Brain microvascular endothelial cell (primary cell): ENCODE measurements around the gene PGLYRP2.
A peak's percentile ranks its signal among the peaks of the same experiment; 100 is the strongest.

ENCODE experiments used
- DNase-seq: peaks from one replicate; pipeline ENCODE4 v3.0.0-alpha.2; 2020
- H3K27ac ChIP-seq: fragments of 250-450 bp; sonication (Bioruptor Pico); 2 replicates; pipeline ENCODE4 v1.5.1; 2020; ENCODE audit warnings: mild to moderate bottlenecking, moderate library complexity
- H3K27me3 ChIP-seq: fragments of 250-450 bp; sonication (Bioruptor Pico); replicated peaks from 2 replicates; pipeline ENCODE4 v1.5.1; 2020; ENCODE audit warnings: mild to moderate bottlenecking
- H3K36me3 ChIP-seq: fragments of 250-450 bp; sonication (Bioruptor Pico); replicated peaks from 2 replicates; pipeline ENCODE4 v1.5.1; 2020; ENCODE audit warnings: mild to moderate bottlenecking
- H3K4me3 ChIP-seq: 2 replicates; pipeline ENCODE4 v1.5.1; 2011; ENCODE audit warnings: low read depth, mild to moderate bottlenecking, control low read depth, low read length, moderate library complexity
- CTCF ChIP-seq: IDR thresholded peaks from 2 replicates; pipeline ENCODE4 v1.5.1; 2011; ENCODE audit warnings: low read depth, mild to moderate bottlenecking, moderate library complexity, low read length, control low read depth, inconsistent platforms; ENCODE audit errors: missing control alignments
- in situ Hi-C: cut with HindIII; loops from 2 replicates; pipeline ENCODE4 v1.10.0; 2017; ENCODE audit warnings: low sequenced_read_pairs, low pct_ligation_motif_present

The PGLYRP2 gene

DNA sequence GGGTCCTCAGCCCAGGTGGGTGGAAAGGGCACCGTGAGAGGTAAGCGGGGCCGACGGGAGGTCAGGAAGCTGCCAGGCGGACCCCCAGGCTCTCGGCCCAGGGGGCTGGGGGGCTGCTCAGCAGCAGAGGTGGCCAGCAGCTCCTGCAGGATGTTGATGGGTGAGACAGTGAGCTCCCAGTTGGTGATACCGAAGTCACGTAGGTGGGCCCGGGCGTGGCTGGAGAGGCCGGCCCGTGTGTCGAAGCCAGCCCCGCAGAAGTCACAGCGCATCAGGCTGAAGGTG is 42.5 kb downstream of the PGLYRP2 start:
- Histone ChIP-seq H3K36me3 (no peaks in the 10 kb centered on the region), H3K27me3 (no peaks in the 10 kb centered on the region), H3K27ac (no peak overlapping the region), H3K4me3 (no peak overlapping the region)
- no peak for TF ChIP-seq CTCF
- in situ Hi-C loops = no loop called here
- DNase-seq = no peak

DNA sequence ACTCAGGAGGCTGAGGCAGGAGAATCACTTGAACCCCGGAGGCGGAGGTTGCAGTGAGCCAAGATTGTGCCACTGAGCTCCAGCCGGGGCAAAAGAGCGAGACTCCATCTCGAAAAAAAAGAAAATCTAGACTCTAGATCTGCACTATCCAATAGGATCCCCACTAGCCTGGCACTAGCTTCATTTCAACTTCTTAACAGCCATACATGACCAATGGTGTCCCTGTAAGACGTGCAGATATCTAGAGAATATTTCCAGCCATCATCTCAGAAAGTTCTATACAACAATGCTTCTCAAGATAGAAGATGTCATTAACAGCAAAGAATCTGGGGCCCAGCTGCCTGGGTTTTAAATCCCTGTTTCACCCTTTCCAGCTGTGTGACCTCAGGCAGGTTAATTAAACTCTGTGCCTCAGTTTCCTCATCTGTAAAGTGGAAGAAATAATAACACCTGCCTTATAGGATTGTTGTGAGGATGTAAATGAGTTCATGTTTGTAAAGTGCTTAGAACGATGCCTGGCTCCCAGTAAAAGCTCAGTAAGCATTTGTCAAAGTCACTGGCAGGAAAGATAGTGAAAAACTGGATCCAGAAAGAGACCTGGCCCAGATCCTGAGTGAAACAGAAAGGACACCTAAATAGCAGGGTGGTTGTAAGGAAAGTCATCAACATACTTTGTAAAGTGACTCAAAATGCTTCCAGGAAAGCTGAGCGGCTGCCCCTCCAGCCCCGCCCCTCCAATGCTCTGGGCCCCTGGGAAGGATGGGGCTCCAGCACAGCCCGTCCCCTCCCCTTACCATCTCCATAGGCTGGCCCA is 43.1 kb downstream of the PGLYRP2 start:
- Histone ChIP-seq H3K36me3 (no peaks in the 10 kb centered on the region), H3K27ac (no peak overlapping the region), H3K4me3 (no peak overlapping the region), H3K27me3 (no peaks in the 10 kb centered on the region)
- in situ Hi-C loops = no loop called here
- TF ChIP-seq CTCF = no peak
- no peak for DNase-seq

GRCh38 chr19:15433519-15434069 is 45.7 kb downstream of the PGLYRP2 start:
- no peak for DNase-seq
- Histone ChIP-seq H3K36me3 (no peaks in the 10 kb centered on the region), H3K27me3 (no peaks in the 10 kb centered on the region), H3K4me3 (peak overlapping the region; percentile 82), H3K27ac (no peak overlapping the region)
- no peak for TF ChIP-seq CTCF
- in situ Hi-C loops = no loop called here

DNA sequence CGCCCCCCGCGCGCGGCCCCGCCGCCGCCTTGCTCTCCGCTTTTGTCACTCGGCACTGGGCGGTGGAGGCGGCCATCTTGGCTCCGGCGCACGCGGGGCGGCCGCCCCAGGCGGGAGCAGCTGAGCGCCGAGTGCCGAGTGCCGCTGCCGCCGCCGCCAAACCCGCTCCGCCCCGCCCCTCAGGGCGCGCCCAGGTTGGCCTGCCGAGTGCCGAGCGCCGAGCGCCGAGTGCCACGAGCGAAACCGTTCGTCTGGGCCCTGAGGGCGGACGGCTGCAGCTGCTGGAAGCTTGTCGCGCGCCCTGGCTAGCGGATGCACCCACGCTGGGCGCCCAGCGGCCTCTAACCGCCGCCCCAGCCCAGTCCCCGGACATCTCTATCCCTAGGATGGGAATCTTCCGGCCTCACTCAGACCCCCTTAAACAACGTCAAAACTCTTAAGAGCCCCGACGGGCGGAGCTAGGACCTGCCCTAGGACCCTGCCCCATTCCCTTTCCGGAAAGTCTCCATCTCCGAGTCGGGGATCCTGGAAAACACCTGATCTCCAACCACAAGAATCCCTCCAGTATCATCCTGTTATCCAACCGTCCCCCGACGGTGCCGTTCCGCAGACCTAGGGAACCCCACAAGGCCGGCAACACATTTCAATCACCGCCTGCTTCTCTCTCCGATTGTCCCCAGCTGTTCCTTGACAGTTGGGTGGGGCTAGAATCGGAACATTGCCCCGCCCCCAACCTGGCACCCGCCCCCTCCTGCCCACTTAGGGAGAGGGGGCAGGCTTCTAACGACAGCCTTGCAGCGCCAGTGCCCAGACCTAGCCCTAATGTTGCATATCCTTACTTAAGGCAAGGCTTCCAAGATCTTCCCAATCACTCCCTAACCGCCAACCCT is 46.4 kb downstream of the PGLYRP2 start:
- peak overlapping the region; percentile 82 for H3K4me3 ChIP-seq
- in situ Hi-C loops = no loop called here
- peak overlapping the region; percentile 52 for H3K27ac ChIP-seq
- peaks cover under 1% of the 10 kb centered on the region for H3K36me3 ChIP-seq
- DNase-seq = peak; percentile 86
- H3K27me3 ChIP-seq = no peaks in the 10 kb centered on the region
- no peak for TF ChIP-seq CTCF

GRCh38 chr19:15432018-15432494 is 47.2 kb downstream of the PGLYRP2 start:
- TF ChIP-seq CTCF = no peak
- no peaks in the 10 kb centered on the region for H3K27me3 ChIP-seq
- peak overlapping the region; percentile 53 for H3K27ac ChIP-seq
- no peak for DNase-seq
- peaks cover 7% of the 10 kb centered on the region for H3K36me3 ChIP-seq
- H3K4me3 ChIP-seq = peak overlapping the region; percentile 82
- in situ Hi-C loops = no loop called here
